Measurements from ENCODE around the gene ZNF816. TPM values are rescaled to one million over a fixed set of nuclear protein-coding genes. Genes with fewer than 3 reads are reported as not detected.
"Not testable (repeated sequence)": the region's sequence is repeated elsewhere in the genome, so short reads cannot be mapped to it uniquely, and the experiment has no call there.

Gene ZNF816
- total RNA-seq, 2 donors from 2014 or later, result 6.4 to 9.7 TPM

DNA sequence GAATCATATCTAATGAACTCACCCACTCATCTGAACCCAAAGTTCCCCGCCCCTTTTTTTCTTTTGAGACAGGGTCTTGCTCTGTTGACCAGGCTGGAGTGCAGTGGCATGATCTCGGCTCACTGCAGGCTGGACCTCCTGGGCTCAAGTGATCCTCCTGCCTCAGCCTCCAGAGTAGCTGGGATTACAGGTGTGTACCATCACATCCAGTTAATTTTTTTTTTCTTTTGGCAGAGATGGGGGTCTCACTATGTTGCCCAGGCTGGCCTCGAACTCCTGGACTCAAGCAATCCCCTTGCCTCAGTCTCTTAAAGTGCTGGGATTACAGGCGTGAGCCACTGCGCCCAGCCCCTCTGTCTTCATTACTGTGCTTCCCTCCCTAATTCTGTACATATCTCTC, 21.8 kb downstream of the ZNF816 start:
- intact Hi-C loops (cut with DNase I); DNase-seq (ENCODE audit: low spot score): not testable (repeated sequence)

DNA sequence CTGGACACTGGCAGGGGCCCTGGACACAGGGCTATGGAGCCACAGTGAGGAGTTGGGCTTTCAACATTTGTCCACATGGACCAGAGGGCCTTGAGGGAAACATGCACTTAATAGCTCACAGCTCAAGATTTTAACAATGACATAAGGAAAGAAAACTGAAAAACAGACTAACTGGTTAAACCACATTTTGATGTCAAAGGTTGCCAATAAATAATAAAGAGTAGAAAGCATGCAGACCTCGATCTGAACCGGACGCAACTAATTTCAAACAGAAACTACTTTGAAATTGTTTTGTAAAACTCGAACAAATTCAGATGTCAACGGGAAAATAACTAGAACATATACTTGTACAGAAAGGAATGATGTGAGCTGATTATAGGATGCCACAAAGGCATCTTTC, 23.9 kb downstream of the ZNF816 start:
- no peak for DNase-seq (ENCODE audit: low spot score)
- intact Hi-C loops (cut with DNase I), result no loop called here

DNA sequence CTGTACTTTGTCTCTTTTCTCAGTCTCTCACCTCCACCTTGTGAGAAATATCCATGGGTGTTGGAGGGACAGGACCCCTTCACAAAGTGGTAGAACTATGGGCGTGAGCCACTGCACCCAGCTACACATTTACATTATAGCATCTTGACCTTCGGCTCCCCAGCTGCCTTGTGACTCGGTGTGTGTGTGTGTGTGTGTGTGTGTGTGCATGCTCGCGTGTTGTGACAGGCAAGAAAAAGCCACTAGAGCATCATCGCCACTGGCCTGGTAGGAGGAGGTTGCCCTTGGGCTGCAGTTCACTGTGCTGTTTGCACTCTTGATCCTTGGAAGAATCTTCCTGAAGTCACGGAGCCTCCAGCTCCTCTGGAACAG, 25.7 kb downstream of the ZNF816 start:
- intact Hi-C loops (cut with DNase I), result no loop called here
- no peak for DNase-seq (ENCODE audit: low spot score)

DNA sequence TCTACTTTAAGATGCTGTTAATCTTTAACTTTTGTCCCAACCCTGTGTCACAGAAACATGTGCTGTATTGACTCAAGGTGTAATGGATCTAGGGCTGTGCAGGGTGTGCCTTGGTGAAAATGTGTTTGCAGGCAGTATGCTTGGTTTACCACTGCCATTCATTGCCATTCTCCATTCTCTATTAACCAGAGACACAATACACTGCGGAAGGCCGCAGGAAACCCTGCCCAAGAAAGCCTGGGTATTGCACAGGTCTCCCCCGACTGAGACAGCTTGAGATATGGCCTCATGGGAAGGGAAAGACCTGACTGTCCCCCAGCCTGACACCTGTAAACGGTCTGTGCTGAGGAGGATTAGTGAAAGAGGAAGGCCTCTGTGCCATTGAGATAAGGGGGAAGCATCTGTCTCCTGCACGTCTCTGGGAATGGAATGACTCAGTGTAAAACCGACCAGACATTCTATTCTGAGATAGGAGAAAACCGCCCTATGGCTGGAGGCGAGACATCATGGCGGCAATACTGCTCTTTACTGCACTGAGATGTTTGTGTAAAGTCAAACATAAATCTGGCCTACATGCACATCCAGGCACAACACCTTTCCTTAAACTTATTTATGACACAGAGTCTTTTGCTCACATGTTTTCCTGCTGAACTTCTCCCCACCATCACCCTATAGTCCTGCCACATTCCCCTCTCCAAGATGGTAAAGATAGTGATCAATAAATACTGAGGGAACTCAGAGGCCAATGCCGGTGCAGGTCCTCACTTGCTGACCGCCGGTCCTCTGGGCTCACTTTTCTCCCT, 26.3 kb downstream of the ZNF816 start:
- DNase-seq (ENCODE audit: low spot score), result no peak
- intact Hi-C loops (cut with DNase I), result no loop called here

DNA sequence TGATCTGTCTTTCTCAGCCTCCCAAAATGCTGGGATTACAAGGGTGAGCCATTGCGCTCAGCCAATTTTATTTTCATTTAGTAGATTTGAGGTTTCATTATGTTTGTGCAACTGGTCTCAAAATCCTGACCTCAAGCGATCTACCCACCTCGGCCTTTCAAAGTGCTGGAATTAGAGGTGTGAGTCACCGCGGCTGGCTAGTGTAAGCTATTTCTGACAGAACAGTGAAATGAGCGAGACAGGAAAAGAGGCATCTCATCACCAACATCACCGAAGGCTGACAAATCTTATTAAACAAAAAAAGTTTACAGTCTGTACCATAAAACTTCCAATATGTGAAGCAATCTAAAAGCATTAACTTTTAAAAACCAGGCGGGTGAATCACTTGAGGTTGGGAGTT, 27.2 kb downstream of the ZNF816 start:
- no peak for DNase-seq (ENCODE audit: low spot score)
- intact Hi-C loops (cut with DNase I), result no loop called here

DNA sequence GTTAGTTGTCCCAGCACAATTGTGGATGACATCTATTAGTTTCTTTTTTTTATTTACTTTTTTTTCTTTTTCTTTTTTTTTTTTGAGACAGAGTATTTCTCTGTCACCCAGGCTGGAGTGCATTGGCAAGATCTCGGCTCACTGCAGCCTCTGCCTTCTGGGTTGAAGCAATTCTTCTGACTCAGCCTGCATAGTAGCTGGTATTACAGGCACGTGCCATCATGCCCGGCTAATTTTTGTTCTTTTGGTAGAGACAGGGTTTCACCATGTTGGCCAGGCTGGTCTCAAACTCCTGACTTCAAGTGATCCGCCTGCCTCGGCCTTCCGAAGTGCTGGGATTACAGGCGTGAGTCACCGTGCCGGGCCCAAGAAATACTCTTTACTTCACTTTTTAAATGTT, 38.0 kb downstream of the ZNF816 start:
- intact Hi-C loops (cut with DNase I); DNase-seq (ENCODE audit: low spot score): not testable (repeated sequence)

DNA sequence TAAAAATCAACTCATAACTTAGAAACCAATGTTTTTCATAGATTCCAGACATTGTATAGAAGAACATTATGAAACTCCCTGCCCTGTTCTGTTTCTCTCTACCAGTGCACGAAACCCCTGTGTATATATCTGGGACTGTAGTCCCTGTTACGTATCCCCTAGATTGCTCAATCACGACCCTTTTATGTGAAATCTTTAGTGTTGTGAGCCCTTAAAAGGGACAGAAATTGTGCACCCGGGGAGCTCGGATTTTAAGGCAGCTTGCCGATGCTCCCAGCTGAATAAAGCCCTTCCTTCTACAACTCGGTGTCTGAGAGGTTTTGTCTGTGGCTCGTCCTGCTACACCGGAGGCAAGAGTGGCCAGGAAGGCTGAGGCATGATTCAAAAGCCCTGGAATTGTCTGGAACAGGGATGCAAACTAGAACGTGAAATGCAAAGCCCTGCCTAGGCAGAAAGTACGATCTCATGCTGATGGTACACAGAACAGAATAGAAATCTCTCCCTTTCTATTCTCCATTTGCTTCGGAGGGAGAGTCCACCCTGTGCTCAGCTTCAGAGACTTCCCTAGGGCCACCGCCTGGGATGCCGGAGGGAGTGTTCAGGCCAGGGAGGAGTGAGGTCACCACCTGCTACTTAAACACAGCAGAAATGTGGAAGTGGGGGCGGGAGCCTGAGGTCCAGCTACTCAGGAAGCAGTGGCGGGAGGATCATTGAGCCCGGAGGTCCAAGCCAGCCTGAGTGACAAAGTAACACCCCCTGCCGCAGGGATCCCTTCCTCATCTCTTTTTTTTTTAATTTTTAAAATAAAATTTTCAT, 38.7 kb downstream of the ZNF816 start:
- DNase-seq (ENCODE audit: low spot score), result peak; percentile 85
- intact Hi-C loops (cut with DNase I), result no loop called here

DNA sequence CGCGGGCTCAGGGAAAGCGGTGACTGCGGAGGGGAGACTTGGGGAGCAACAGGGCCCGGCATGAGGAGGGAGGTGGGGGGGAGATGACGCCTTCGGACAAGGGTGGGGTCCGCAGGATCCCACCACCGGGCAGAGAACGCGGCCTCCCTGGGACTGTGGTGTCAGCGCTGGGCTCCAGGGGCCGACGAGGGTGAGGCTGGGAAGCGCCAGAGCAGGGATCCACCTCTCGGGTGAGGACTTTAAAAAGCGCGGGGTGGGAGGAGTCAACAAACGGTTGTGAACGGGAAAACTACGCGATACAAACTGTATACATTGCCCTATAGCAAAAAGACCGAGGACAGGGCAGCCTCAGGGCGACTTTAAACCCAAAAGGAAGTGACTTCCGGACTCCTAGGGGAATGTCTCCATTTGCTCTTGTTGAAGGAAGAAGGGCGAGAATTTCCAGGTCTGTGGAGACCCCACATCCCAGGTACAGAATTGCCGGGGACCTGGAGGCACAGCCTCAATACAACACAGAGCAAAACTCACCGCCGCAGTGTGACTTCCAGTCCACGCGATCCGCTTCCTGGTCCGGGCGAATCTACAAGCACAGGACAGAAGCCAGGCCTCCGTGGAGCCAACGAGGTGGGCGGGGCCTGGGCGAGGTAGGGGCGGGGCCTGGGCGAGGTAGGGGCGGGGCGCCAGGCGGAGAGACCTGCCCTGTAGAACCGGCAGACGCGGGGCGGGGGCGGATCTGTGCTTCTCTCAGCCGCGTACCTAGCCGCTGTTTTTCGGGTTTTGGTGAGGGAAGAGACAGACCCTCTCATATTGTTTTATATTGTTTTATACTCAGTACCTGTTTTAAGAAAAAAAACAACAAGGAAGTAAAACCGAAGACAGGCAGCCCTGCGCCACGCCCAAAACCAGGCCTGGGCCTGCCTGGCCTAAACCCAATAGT, 39.6 kb downstream of the ZNF816 start, which contains the start of gene ZNF888:
Gene ZNF888, minus strand, starts transcription at position 588 of the 937 bp plus-strand sequence. CDS start 5,555 bp downstream, outside the sequence.
- intact Hi-C loops (cut with DNase I), result no loop called here
- DNase-seq (ENCODE audit: low spot score), result peak; percentile 96

DNA sequence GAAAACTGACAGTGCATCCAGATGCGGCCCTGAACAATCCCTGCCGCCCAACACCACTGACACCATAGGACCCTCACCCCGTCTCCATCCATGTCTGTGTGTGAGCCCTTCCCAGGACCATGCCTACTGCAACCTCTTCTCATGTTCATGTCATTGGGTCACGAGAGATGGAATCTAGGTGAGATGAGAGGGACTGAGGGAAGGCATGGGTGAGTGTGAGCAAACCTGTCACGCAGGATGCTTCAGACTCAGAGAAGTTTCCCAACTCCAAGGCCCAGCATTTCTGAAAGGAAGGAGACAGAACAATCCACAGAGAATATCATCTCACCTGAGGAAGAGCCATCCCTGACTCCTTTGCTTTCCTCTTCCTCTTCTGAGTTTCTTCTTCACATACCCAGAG, 45.1 kb downstream of the ZNF816 start:
- no peak for DNase-seq (ENCODE audit: low spot score)
- intact Hi-C loops (cut with DNase I), result loop anchor here in 1 of 2 donors (5.0 kb wide), 1 partner anchor 1045 kb away; no protein-coding TSS in a partner anchor

DNA sequence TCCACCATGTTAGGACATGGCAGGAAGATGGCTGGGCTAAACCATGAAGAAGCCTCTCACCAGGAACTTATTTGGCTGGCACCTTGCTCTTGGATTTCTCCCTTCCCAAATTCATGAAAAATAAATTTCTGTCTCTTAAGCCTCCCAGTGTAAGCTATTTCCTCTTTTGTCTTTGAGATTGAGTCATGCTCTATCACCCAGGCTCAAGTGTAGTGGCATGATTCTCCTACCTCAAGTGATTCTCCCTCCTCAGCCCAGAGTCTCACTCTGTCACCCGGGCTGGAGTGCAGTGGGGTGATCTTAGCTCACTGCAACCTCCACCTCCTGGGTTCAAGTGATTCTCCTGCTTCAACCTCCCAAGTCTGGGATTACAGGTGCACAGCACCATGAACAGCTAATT, 52.0 kb downstream of the ZNF816 start:
- DNase-seq (ENCODE audit: low spot score), result no peak
- intact Hi-C loops (cut with DNase I), result no loop called here

DNA sequence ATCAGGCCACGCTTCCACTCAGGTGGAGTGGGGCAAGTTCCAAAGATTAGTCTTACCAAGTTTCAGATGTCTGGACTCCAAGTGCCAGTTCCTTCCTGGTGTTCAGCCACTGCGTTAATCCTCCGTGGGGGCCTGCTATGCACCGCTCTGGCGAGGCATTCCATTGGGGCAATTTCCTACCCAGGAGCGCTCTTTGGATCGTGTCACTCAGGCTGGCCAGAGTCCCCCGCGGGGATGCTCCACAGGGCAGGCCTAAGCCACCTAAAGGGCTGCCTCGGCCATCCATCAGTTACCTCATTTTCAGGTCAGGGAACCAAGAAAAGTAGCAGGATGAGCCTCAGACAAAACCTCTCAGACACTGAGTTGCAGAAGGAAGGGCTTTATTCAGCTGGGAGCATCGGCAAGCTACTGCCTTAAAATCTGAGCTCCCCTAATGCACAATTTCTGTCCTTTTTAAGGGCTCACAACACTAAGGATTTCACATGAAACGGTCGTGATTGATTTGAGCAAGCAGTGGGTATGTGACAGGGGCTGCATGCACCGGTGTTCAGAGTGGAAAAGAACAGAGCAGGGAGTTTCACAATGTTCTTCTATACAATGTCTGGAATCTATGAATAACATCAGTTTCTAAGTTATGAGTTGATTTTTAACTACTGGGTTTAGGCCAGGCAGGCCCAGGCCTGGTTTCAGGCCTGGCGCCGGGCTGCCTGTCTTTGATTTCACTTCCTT, 58.5 kb downstream of the ZNF816 start:
- intact Hi-C loops (cut with DNase I); DNase-seq (ENCODE audit: low spot score): not testable (repeated sequence)

DNA sequence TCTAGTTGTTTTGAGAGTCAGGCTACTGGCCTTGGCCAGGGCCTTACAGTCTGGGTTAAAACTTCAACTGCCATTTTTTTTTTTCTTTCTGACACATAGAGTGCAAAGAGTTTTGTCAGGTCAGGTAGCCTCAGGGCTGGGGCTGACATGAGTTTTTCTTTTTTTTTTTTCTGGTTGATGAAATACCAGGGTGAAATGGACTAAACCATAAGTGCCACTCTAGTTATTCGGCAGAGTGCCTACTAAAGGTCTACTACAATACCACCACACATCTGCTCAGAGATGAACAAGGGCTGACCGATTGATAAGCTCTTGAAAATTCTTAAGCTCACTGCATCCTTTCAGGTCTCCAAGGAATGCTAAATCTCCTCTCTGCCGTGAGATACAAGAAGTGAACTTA, 60.8 kb downstream of the ZNF816 start:
- no peak for DNase-seq (ENCODE audit: low spot score)
- intact Hi-C loops (cut with DNase I), result no loop called here

Other genes starting within 250 kb of the ZNF816 start
- gene ZNF611, start 227.8 kb downstream of the ZNF816 start, total RNA-seq, result 10 to 100 TPM; 15.0 to 17.1 TPM
- gene ZNF600, start 176.1 kb downstream of the ZNF816 start, total RNA-seq, result 1 to 10 TPM; 6.8 to 7.0 TPM
- gene ZNF28, start 141.2 kb downstream of the ZNF816 start, total RNA-seq, result 10 to 100 TPM; 11.4 to 12.4 TPM
- 10 to 100 TPM in 1 of 2 donors, 1 to 10 TPM in 1; 9.8 to 12.4 TPM for gene ZNF468, start 105.3 kb downstream of the ZNF816 start, total RNA-seq
- gene ZNF320, start 65.2 kb downstream of the ZNF816 start, total RNA-seq, result 1 to 10 TPM; 7.5 to 8.2 TPM
- gene ZNF888, start 39.5 kb downstream of the ZNF816 start, total RNA-seq, result 1 to 10 TPM; 2.6 to 3.2 TPM
- not detected for gene ERVV-1, start 51.0 kb upstream of the ZNF816 start, total RNA-seq
- gene ERVV-2, start 81.9 kb upstream of the ZNF816 start, total RNA-seq, result not detected
- gene ZNF160, start 140.5 kb upstream of the ZNF816 start, total RNA-seq, result 10 to 100 TPM; 23.1 to 26.2 TPM
- gene ZNF415, start 170.0 kb upstream of the ZNF816 start, total RNA-seq, result 10 to 100 TPM in 1 of 2 donors, 1 to 10 TPM in 1; 9.1 to 11.8 TPM
- 10 to 100 TPM; 11.5 to 14.1 TPM for gene ZNF347, start 196.2 kb upstream of the ZNF816 start, total RNA-seq
- gene ZNF665, start 230.5 kb upstream of the ZNF816 start, total RNA-seq, result 1 to 10 TPM; 3.5 to 5.4 TPM